Occipital lobe (tissue), 3 donors: ENCODE data around the gene KIAA1191. TPM values are rescaled to one million over a fixed set of nuclear protein-coding genes. Genes with fewer than 3 reads are reported as not detected.
"Not testable (repeated sequence)": the region's sequence is repeated elsewhere in the genome, so short reads cannot be mapped to it uniquely, and the experiment has no call there.

Source experiments
- DNase-seq: peaks from one replicate; lab custom pipeline; 2025; lab: John Stamatoyannopoulos, UW
- small RNA-seq: library from RNA; depleted of rRNA; stranded (forward); fragments of <200 nt; gene quantifications from one replicate; pipeline ENCODE3, GENCODE V24; 2014
- total RNA-seq: library from RNA; depleted of rRNA; stranded (reverse); fragments of >200 nt; gene quantifications from one replicate; pipeline ENCODE4 v1.2.3, GENCODE V29; 2014

Gene KIAA1191
- total RNA-seq, 1 donor from 2014 or later, result 97.3 TPM

DNA sequence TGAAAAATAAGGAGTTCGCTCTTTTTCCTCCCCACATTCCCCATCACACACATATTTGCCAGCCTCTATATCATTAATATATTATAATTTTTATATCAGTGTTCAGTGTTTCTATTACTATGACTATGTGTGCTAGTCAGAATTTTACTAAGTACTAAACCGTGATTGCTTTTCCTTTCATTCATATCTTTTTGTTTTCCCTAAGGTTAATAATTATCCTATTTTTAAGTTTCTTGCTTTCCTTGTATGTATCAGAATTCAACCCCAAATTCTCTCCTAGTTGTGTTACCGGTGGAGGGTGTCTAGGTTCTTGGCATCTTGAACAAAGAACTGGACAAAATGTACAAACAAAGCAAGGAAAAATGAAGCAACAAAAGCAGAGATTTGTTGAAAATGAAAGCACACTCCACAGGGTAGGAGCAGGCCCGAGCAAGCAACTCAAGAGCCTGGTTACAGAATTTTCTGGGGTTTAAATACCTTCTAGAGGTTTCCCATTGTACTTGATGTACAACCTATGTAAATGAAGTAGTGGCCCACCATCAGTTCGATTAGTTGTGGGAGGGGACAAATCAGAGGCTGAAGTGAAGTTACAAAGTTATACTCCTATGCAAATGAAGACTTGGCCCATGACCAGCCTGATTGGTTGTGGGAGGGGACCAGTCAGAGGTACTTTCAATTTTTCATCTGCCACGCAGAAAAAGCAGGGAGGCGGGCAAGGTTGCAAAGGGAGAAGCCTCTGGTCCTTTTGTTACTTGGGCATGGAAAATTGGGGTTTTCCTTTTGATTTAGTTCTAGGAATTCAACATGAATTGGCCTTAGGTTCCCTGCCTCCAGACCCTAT lies 43.8 kb downstream of the KIAA1191 start:
- DNase-seq, result no peak

DNA sequence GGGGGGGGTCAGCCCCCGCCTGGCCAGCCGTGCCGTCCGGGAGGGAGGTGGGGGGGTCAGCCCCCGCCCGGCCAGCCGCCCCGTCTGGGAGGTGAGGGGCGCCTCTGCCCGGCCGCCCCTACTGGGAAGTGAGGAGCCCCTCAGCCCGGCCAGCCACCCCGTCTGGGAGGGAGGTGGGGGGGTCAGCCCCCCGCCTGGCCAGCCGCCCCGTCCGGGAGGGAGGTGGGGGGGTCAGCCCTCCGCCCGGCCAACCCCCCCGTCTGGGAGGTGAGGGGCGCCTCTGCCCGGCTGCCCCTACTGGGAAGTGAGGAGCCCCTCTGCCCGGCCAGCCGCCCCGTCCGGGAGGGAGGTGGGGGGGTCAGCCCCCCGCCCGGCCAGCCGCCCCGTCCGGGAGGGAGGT lies 56.2 kb downstream of the KIAA1191 start:
- not testable (repeated sequence) for DNase-seq

Small RNA genes within 50 kb of the gene (small RNA-seq; reads per million reads assigned to genes)
- 186 reads per million, percentile 97 among the genes with 10 or more reads in this experiment for gene MIR1271

Other genes starting within 250 kb of the KIAA1191 start
- gene SIMC1, start 123.3 kb downstream of the KIAA1191 start, total RNA-seq, result 17.5 TPM
- 50.5 TPM for gene ARL10, start 3.7 kb upstream of the KIAA1191 start, total RNA-seq
- gene NOP16, start 26.8 kb upstream of the KIAA1191 start, total RNA-seq, result 5.0 TPM
- gene HIGD2A, start 27.0 kb upstream of the KIAA1191 start, total RNA-seq, result 26.4 TPM
- 42.0 TPM for gene CLTB, start 54.8 kb upstream of the KIAA1191 start, total RNA-seq
- gene FAF2, start 86.6 kb upstream of the KIAA1191 start, total RNA-seq, result 32.6 TPM
- gene RNF44, start 175.6 kb upstream of the KIAA1191 start, total RNA-seq, result 8.6 TPM
- under 0.01 TPM for gene CDHR2, start 187.6 kb upstream of the KIAA1191 start, total RNA-seq
- 107 TPM for gene GPRIN1, start 248.4 kb upstream of the KIAA1191 start, total RNA-seq